Gastrocnemius medialis (tissue), 4 donors: ENCODE results near the gene PEAK1.

Experiments used
- POLR2A ChIP-seq, 2 donors: fragments of 450-650 bp; IDR thresholded peaks; one replicate each; pipeline ENCODE4 v1.6.1; 2017; ENCODE audit warnings: antibody characterized with exemption in 2 of 2, mild to moderate bottlenecking in 2 of 2, moderate library complexity in 2 of 2
- TF ChIP-seq, protein P1 (sequence below), 5 experiments: fragments of 450-650 bp in 3 of 5; fragments of 200-600 bp in 2 of 5; sonication (generic) in 2 of 5; IDR thresholded peaks in 4 of 5; conservative IDR thresholded peaks in 1 of 5; 1 replicate in 4 of 5; 2 replicates in 1 of 5; pipeline ENCODE4 v1.5.1; 2016 to 2019; ENCODE audit warnings: antibody characterized with exemption in 5 of 5, mild to moderate bottlenecking in 3 of 5, moderate library complexity in 3 of 5

GRCh38 chr15:77367631-77368030, 52.3 kb downstream of the PEAK1 start:
- TF ChIP-seq POLR2A (IDR thresholded peaks at IDR 0.05), result no peak
- TF ChIP-seq, protein P1, sequence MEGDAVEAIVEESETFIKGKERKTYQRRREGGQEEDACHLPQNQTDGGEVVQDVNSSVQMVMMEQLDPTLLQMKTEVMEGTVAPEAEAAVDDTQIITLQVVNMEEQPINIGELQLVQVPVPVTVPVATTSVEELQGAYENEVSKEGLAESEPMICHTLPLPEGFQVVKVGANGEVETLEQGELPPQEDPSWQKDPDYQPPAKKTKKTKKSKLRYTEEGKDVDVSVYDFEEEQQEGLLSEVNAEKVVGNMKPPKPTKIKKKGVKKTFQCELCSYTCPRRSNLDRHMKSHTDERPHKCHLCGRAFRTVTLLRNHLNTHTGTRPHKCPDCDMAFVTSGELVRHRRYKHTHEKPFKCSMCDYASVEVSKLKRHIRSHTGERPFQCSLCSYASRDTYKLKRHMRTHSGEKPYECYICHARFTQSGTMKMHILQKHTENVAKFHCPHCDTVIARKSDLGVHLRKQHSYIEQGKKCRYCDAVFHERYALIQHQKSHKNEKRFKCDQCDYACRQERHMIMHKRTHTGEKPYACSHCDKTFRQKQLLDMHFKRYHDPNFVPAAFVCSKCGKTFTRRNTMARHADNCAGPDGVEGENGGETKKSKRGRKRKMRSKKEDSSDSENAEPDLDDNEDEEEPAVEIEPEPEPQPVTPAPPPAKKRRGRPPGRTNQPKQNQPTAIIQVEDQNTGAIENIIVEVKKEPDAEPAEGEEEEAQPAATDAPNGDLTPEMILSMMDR (IDR thresholded peaks at IDR 0.05 in 4 of 5, conservative IDR thresholded peaks at IDR 0.05 in 1 of 5), result no peak
